GM19324 (cell line): Measurements from ENCODE around the gene ADGRG1.

Experiments
- ATAC-seq: cut with Tn5 transposase; IDR thresholded peaks from one replicate; pipeline ENCODE4 v1.9.1; 2021; ENCODE audit warnings: mild to moderate bottlenecking, moderate library complexity; ENCODE audit not compliant: unreplicated experiment, low FRiP score

The ADGRG1 gene

GRCh38 chr16:57604177-57604576 is 24.3 kb upstream of the ADGRG1 start:
- ATAC-seq: no peak

- ATAC-seq: no peak
These were observed 22.1 kb upstream of the ADGRG1 start for GRCh38 chr16:57606147-57606846.

DNA sequence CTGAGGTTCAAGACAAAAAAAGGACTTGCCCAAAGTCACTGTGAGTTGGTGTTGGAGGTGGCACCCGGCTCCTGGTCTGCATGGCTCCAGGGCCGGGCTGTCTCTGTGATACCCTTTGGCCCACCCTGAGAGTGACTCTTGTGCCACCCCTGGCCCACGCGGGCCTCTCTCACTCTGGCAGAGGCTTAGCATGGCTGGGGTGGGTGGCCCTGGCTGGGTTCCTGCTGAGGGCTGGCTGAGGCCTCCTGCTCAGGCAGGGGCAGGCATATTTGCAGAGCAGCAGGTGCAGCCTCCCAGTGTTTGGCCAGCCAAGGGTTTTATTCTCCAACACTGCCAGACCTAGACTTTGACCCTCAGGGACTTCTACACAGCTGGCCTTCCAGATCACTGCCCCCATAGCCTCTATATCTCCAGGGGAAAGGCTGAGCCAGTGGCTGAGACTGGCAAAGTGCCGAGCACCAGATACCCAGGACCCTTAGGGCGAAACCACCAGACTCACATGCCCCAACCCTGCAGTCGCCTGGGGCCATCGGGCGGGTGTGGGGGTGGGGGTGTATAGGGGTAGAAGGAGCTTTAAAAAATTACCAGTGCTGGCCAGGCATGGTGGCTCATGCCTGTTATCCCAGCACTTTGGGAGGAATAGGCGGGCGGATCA is 21.5 kb upstream of the ADGRG1 start:
- ATAC-seq: no peak

GRCh38 chr16:57607676-57608461 is 20.6 kb upstream of the ADGRG1 start:
- ATAC-seq: no peak

DNA sequence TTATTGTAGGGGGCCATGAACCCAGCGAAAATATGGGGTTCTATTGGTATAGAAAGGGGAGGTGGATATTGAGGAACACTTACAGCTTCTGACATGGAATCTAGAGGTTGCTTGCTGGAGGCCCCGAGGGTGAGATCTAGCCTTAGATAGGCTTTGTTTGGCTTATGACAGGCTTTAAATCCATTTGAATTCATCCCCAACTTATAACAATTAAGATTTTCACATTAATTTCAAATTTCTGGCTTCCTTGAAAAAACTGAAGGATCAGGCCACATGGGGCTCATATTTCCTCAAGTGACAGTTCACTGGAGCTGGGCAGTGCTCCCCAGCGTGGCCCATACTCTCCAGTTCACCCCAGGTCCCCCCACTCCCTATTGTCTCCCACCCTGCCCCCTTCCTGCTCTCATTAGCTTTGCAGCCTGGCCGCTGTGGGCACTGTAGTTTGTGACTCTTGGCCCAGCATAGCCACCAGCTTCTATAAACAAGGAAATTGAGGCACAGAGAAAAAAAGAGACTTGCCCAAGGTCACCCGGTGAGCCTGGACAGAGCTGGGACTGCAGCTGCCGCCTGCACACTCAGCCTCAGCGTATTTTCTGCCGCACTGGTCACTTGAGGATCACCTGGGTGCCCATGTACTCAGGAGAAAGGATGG is 19.8 kb upstream of the ADGRG1 start:
- ATAC-seq: no peak

- ATAC-seq: peak; percentile 90
These were observed 18.7 kb upstream of the ADGRG1 start for GRCh38 chr16:57609541-57610401.

DNA sequence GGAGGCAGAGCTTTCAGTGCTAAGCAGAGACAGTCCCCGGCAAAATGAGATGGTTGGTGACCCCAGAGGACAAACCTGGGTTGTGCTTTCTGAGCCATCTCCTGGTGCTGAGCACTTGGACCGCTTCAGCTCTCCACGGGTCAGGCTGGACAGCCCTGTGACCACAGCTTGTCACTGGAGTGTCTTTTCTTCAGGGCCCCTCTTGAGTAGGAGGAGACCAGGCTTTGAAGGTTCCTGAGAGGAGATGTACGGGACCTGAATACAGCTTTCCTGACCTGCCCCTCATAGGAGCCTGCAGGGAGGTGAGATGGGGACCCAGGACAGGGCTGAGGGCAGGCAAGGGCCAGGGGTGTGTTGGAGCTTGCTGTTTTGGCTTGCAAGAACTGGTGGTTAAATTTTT is 17.8 kb upstream of the ADGRG1 start:
- no peak for ATAC-seq

DNA sequence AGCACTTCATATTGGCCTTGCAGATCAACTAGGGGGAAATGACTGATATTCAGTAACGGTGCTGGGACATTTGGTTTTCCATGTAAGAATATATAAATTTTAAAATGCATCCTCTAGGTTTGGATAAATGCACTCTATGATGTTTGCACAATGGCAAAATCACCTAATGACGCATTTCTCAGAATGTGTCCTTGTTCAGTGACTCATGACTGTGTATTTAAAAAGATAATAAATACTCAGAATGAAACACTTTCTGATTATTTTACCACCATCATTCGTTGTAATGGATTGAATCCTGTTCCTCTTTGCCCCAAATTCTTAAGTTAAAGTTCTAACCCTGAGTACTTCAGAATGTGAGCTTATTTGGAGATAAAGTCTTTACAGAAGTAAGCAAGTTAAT is 17.2 kb upstream of the ADGRG1 start:
- ATAC-seq: no peak

DNA sequence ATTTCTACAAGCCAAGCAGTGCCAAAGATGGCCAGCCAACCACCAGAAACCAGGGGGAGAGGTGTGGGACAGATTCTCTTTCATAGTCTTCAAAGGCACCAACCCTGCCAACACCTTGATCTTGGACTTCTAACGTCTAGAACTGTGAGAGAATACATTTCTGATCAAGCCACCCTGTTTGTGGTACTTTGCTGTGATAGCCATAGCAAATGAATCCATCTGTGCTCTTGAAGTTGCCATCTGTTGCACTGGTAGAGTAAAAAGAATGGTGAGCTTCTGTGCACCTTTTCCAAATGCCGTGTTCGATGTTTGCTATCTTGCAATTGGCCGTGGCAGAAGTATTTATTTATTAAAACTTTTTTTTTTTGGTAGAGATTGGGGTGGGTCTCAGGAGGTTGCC is 16.7 kb upstream of the ADGRG1 start:
- ATAC-seq: no peak

DNA sequence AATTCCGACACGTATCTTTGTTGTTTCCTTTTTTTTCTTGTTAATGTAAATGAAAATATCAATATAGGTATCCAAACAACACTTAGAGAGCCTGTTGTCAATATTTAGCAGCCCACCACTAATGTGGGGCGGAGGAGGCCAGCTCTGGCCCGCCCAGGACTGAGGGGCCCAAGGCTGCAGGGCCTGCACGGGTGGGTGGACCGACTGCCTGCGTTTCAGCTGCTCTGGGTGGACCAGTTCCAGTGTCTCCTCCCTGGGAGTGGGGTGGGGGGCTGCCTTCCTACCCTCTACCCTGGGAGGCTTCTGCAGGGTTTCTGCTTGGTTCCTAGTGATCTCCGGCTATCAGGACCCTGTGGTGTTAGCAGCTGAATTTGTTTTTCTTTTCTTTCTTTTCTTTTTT is 15.9 kb upstream of the ADGRG1 start:
- no peak for ATAC-seq

GRCh38 chr16:57613514-57613913 is 14.9 kb upstream of the ADGRG1 start:
- no peak for ATAC-seq

DNA sequence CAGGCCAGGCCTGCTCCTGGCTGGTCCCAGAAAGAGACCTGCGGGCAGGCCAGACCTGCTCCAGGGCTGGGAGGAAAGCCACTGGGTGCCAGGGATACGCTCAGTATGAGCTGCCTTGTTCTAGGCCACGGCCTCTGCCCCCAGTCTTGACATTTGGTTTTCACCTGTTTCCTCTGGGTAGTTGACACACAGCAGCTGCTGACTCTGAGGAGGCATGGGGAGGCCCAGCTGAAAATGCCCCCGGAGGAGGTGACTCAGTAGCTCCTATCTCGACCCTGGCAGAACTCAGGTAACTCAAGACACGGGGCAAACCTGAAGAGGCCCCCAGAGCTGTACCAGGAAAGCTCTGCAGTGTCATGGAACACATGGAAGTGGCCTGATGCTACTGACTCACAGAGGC is 13.9 kb upstream of the ADGRG1 start:
- ATAC-seq: no peak

DNA sequence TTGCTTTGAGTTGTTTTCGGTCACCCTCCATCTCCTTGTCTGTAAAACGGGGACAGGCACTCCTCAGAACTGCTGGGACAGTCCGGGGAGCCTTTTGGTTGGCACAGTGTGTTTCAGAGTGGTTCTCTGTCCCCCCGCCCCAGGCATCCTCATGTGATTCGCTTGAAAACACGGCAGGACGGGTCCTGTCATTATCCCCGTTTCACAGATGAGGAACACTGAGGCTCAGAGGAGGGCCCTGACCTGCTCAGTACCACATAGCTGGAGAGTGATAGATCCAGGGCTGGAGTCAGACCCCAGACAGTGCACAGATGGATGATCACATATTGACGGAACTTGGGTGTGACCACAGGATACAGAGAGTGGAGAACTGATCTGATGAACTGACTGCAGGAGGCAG is 13.5 kb upstream of the ADGRG1 start:
- ATAC-seq: no peak

GRCh38 chr16:57615813-57616212 is 12.6 kb upstream of the ADGRG1 start:
- no peak for ATAC-seq

GRCh38 chr16:57616241-57616640 is 12.2 kb upstream of the ADGRG1 start:
- no peak for ATAC-seq

- ATAC-seq: no peak
These were observed 11.6 kb upstream of the ADGRG1 start for GRCh38 chr16:57616876-57617275.

- ATAC-seq: no peak
These were observed 10.8 kb upstream of the ADGRG1 start for GRCh38 chr16:57617604-57618111.

GRCh38 chr16:57618296-57619132 is 9.9 kb upstream of the ADGRG1 start:
- ATAC-seq: no peak

DNA sequence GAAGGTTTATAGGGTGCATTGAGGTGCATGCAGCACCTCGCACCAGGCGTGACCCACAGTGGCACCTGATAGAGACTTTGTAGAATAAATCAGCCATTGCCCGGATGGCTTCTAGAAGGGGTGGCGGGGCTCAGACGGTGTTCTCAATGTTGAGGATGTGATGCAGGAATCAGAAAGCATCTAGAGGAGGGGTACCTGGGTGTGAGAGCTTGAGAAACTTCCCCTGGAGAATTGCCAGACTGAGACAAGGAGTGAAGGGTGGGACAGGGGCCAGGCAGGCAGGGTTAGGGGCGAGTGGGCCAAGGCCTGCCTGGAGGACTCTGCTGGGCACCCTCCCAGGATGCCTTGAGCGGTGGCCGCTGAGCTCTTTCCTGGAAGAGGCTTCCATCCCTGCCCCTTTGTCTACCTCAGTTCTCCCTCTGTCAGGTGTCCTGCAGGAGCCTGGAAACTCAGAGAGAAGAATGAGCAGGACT is 9.3 kb upstream of the ADGRG1 start:
- no peak for ATAC-seq
